Smooth muscle cell (in vitro differentiated cells): Measurements from ENCODE around the gene CSNK2A2. TPM values are rescaled to one million over a fixed set of nuclear protein-coding genes. Genes with fewer than 3 reads are reported as not detected.

Experiments used
- DNase-seq: peaks from one replicate; lab custom pipeline; 2025; ENCODE audit not compliant: unreplicated experiment; lab: John Stamatoyannopoulos, UW
- H2AFZ ChIP-seq: fragments of 200-600 bp; sonication (generic); 2 replicates; pipeline ENCODE4 v1.6.0; 2016; ENCODE audit warnings: antibody characterized with exemption, low read depth, mild to moderate bottlenecking
- H3F3A ChIP-seq: fragments of 200-600 bp; sonication (generic); 2 replicates; pipeline ENCODE4 v1.6.0; 2017; ENCODE audit warnings: antibody characterized with exemption, low read depth
- H3K27ac ChIP-seq: fragments of 200-600 bp; sonication (generic); 2 replicates; pipeline ENCODE4 v1.5.1; 2016; ENCODE audit warnings: low read depth, mild to moderate bottlenecking
- H3K27me3 ChIP-seq: fragments of 200-600 bp; sonication (generic); 2 replicates; pipeline ENCODE4 v1.6.1; 2016; ENCODE audit warnings: low read depth, mild to moderate bottlenecking
- H3K36me3 ChIP-seq: fragments of 200-600 bp; sonication (generic); 2 replicates; pipeline ENCODE4 v1.5.1; 2016; ENCODE audit warnings: low read depth
- H3K4me1 ChIP-seq: fragments of 200-600 bp; sonication (generic); 2 replicates; pipeline ENCODE4 v1.5.1; 2016; ENCODE audit warnings: low read depth
- H3K4me2 ChIP-seq: fragments of 200-600 bp; sonication (generic); 2 replicates; pipeline ENCODE4 v1.6.0; 2016; ENCODE audit warnings: mild to moderate bottlenecking
- H3K4me3 ChIP-seq: fragments of 200-600 bp; sonication (generic); 2 replicates; pipeline ENCODE4 v1.5.1; 2016; ENCODE audit warnings: mild to moderate bottlenecking
- H3K79me2 ChIP-seq: fragments of 200-600 bp; sonication (generic); 2 replicates; pipeline ENCODE4 v1.6.0; 2016; ENCODE audit warnings: low read depth, mild to moderate bottlenecking
- H3K9ac ChIP-seq: fragments of 200-600 bp; sonication (generic); 2 replicates; pipeline ENCODE4 v1.6.0; 2016; ENCODE audit warnings: low read depth
- H3K9me3 ChIP-seq: fragments of 200-600 bp; sonication (generic); replicated peaks from 2 replicates; pipeline ENCODE4 v1.5.1; 2016; ENCODE audit warnings: low read depth
- H4K20me1 ChIP-seq: fragments of 200-600 bp; sonication (generic); 2 replicates; pipeline ENCODE4 v1.6.0; 2016; ENCODE audit warnings: low read depth
- WGBS: methylation state at CpG from one replicate; pipeline ENCODE4 v1.1.7; 2016; ENCODE audit warnings: low lambda C conversion rate; 5-methylcytosine and 5-hydroxymethylcytosine counted together
- polyA plus RNA-seq: library from polyadenylated mRNA; unstranded; fragments of >200 nt; fragmentation: Nextera tagmentation; extraction: Ambion mirVana; gene quantifications from 2 replicates; pipeline ENCODE4 v1.2.1, GENCODE V29; 2016
- total RNA-seq: library from RNA; depleted of rRNA; stranded (reverse); fragments of >200 nt; gene quantifications from 2 replicates; pipeline ENCODE4 v1.2.3, GENCODE V29; 2014
- TF ChIP-seq, protein P1 (sequence below): fragments of 200-600 bp; sonication (generic); IDR thresholded peaks from 2 replicates; pipeline ENCODE4 v1.5.1; 2017; ENCODE audit warnings: borderline replicate concordance, mild to moderate bottlenecking, antibody characterized with exemption; ENCODE audit not compliant: insufficient read depth, poor library complexity, severe bottlenecking

Gene CSNK2A2
- total and polyA plus RNA-seq, 2 experiments from 2014 or later = 16.5 to 26.3 TPM

DNA sequence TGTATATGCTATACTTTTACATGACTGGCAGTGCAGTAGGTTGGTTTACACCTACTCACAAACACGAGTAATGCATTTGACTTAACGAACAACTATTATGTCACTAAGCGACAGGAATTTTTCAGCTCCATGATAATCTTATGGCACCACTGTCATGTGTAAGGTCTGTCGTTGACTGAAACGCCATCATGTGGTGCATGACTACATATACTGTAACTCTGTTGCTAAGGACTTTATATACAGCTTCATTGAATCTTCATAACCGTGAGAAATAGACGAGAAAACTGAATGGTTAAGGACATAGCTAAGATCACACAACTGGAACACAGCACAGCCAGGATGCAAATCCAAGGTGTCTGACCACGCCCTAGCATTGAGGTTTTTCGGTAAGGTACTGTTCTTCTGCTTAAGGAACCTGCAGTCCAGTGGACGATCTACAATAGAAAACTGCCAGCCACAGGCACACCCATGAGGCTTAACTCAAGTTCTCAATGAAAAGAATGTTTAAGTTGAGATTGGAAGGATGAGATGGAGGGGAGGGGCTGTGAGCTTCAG, 72.0 kb downstream of the CSNK2A2 start:
- no peak overlapping the region for H3K4me2 ChIP-seq
- WGBS = 88% methylated on average over 10 of the region's 10 CpGs
- TF ChIP-seq, protein P1, sequence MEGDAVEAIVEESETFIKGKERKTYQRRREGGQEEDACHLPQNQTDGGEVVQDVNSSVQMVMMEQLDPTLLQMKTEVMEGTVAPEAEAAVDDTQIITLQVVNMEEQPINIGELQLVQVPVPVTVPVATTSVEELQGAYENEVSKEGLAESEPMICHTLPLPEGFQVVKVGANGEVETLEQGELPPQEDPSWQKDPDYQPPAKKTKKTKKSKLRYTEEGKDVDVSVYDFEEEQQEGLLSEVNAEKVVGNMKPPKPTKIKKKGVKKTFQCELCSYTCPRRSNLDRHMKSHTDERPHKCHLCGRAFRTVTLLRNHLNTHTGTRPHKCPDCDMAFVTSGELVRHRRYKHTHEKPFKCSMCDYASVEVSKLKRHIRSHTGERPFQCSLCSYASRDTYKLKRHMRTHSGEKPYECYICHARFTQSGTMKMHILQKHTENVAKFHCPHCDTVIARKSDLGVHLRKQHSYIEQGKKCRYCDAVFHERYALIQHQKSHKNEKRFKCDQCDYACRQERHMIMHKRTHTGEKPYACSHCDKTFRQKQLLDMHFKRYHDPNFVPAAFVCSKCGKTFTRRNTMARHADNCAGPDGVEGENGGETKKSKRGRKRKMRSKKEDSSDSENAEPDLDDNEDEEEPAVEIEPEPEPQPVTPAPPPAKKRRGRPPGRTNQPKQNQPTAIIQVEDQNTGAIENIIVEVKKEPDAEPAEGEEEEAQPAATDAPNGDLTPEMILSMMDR = no peak
- H2AFZ ChIP-seq = no peak overlapping the region
- H3K79me2 ChIP-seq = peaks cover 75% of the 10 kb centered on the region
- H3F3A ChIP-seq = peaks cover 8% of the 10 kb centered on the region
- H4K20me1 ChIP-seq = peaks cover 76% of the 10 kb centered on the region
- peaks cover 28% of the 10 kb centered on the region for H3K4me1 ChIP-seq
- no peak for DNase-seq
- no peaks in the 10 kb centered on the region for H3K36me3 ChIP-seq
- no peak overlapping the region for H3K27ac ChIP-seq
- no peak overlapping the region for H3K9ac ChIP-seq
- no peaks in the 10 kb centered on the region for H3K9me3 ChIP-seq
- no peak overlapping the region for H3K4me3 ChIP-seq
- no peaks in the 10 kb centered on the region for H3K27me3 ChIP-seq

DNA sequence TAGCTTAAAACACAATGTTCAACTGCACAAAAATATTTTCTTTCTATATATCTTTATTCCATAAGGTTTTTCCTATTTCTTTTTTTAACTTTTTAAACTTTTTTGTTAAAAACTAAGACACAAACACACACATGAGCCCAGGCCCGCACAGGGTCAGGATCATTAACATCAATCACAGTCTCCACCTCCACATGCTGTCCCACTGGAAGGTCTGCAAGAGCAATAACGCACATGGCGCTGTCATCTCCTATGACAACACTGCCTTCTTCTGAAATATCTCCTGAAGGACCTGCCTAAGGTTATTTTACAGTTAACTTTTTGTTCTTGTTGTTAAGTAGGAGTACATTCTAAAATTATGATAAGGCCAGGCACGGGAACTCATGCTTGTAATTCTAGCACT, 72.9 kb downstream of the CSNK2A2 start:
- H3K36me3 ChIP-seq = no peaks in the 10 kb centered on the region
- H4K20me1 ChIP-seq = peaks cover 85% of the 10 kb centered on the region
- DNase-seq = no peak
- no peak overlapping the region for H3K4me3 ChIP-seq
- H3K9ac ChIP-seq = no peak overlapping the region
- 84% methylated on average over 4 of the region's 4 CpGs for WGBS
- H3K4me1 ChIP-seq = peaks cover 29% of the 10 kb centered on the region
- no peak overlapping the region for H2AFZ ChIP-seq
- H3K27ac ChIP-seq = no peak overlapping the region
- peaks cover 9% of the 10 kb centered on the region for H3F3A ChIP-seq
- H3K9me3 ChIP-seq = no peaks in the 10 kb centered on the region
- TF ChIP-seq, protein P1 = no peak
- H3K4me2 ChIP-seq = no peak overlapping the region
- H3K27me3 ChIP-seq = no peaks in the 10 kb centered on the region
- H3K79me2 ChIP-seq = peaks cover 83% of the 10 kb centered on the region

DNA sequence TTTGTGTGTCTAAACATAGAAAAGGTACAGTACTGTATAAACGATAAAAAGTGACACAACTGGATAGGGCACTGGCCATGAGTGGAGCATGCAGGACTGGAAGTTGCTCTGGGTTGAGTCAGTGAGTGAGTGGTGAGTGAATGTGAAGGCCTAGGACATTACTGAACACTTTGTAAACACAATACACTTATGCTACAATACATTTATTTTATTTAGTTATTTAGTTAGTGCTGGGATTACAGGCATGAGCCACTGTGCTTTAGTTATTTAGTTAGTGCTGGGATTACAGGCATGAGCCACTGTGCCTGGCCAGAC, 73.3 kb downstream of the CSNK2A2 start:
- H3K4me1 ChIP-seq = peaks cover 29% of the 10 kb centered on the region
- H4K20me1 ChIP-seq = peaks cover 89% of the 10 kb centered on the region
- WGBS = 61% methylated on average over 1 of the region's 1 CpG
- H3K27me3 ChIP-seq = no peaks in the 10 kb centered on the region
- no peaks in the 10 kb centered on the region for H3K36me3 ChIP-seq
- no peak overlapping the region for H3K9ac ChIP-seq
- H3K4me2 ChIP-seq = no peak overlapping the region
- DNase-seq = no peak
- H3F3A ChIP-seq = peaks cover 9% of the 10 kb centered on the region
- H3K9me3 ChIP-seq = no peaks in the 10 kb centered on the region
- H3K79me2 ChIP-seq = peaks cover 87% of the 10 kb centered on the region
- TF ChIP-seq, protein P1 = no peak
- H2AFZ ChIP-seq = no peak overlapping the region
- peak overlapping the region; percentile 9 for H3K27ac ChIP-seq
- no peak overlapping the region for H3K4me3 ChIP-seq

DNA sequence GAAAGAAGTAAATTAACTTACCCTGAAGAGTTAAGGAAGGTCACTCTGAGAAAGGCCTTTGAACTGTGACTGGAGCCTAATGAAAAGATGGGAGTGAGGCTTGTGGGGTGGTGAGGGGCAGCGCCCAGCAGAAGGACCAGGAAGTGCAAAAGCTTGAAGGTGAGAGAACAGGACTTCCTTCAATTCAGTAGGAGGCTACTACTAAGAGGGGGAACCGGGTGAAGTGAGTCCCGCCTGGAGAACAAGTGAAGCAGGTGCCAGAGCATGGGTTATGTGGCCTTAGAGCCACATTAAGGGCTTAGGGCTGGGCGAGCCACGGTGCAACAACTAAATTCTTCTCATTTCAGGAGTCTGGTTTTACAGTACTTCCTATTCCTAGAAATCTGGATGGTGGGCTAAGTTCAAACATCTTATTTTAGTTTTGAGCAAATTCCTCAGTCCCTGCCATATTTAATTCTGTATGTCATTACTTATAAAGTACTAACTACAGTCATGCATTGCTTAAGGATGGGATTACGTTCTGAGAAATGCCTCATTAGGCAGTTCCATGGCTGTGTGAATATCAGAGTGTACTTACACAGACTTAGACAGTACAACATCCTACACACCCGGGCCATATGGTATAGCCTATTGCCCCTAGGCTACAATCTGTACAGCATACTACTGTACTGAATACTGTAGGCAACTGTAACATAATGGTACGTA, 73.9 kb downstream of the CSNK2A2 start:
- no peak overlapping the region for H3K4me2 ChIP-seq
- H3K4me1 ChIP-seq = peaks cover 34% of the 10 kb centered on the region
- TF ChIP-seq, protein P1 = no peak
- H3K9me3 ChIP-seq = no peaks in the 10 kb centered on the region
- no peak overlapping the region for H3K4me3 ChIP-seq
- H4K20me1 ChIP-seq = peaks cover 94% of the 10 kb centered on the region
- H3K9ac ChIP-seq = no peak overlapping the region
- peak overlapping the region; percentile 9 for H3K27ac ChIP-seq
- H2AFZ ChIP-seq = no peak overlapping the region
- no peaks in the 10 kb centered on the region for H3K27me3 ChIP-seq
- no peak for DNase-seq
- WGBS = 84% methylated on average over 8 of the region's 8 CpGs
- H3F3A ChIP-seq = peaks cover 9% of the 10 kb centered on the region
- H3K36me3 ChIP-seq = no peaks in the 10 kb centered on the region
- peaks cover 92% of the 10 kb centered on the region for H3K79me2 ChIP-seq
